HUES6 (cell line): ENCODE measurements around the gene EPN1.

Experiments used
- H3K27ac ChIP-seq: 2 replicates; pipeline ENCODE4 v1.7.0; 2013; ENCODE audit warnings: low read depth, mild to moderate bottlenecking, low read length, inconsistent platforms
- H3K27me3 ChIP-seq: 2 replicates; pipeline ENCODE4 v1.6.1; 2013; ENCODE audit warnings: low read length; ENCODE audit not compliant: control insufficient read depth, insufficient read depth
- H3K36me3 ChIP-seq: 2 replicates; pipeline ENCODE4 v1.6.1; 2013; ENCODE audit warnings: low read length; ENCODE audit not compliant: control insufficient read depth, insufficient read depth
- H3K4me1 ChIP-seq: 2 replicates; pipeline ENCODE4 v1.6.1; 2013; ENCODE audit warnings: low read length; ENCODE audit not compliant: control insufficient read depth, insufficient read depth
- H3K4me3 ChIP-seq: 2 replicates; pipeline ENCODE4 v1.5.1; 2013; ENCODE audit warnings: low read depth, low read length
- H3K9ac ChIP-seq: one replicate; pipeline ENCODE4 v1.6.1; 2013; ENCODE audit warnings: mild to moderate bottlenecking, low read length
- H3K9me3 ChIP-seq: 2 replicates; pipeline ENCODE4 v1.6.1; 2013; ENCODE audit warnings: low read depth, low read length; ENCODE audit not compliant: control insufficient read depth, insufficient read depth

EPN1 gene

GRCh38 chr19:55666343-55667005, 8.6 kb upstream of the EPN1 start:
- Histone ChIP-seq H3K27ac (no peak overlapping the region), H3K27me3 (no peaks in the 10 kb centered on the region), H3K9ac (no peak overlapping the region), H3K4me3 (no peak overlapping the region), H3K9me3 (no peaks in the 10 kb centered on the region), H3K36me3 (peaks cover 90% of the 10 kb centered on the region), H3K4me1 (peaks cover 7% of the 10 kb centered on the region; the same call in 1 of the 2 replicates)

GRCh38 chr19:55667006-55667381, 8.0 kb upstream of the EPN1 start:
- Histone ChIP-seq H3K27me3 (no peaks in the 10 kb centered on the region), H3K27ac (no peak overlapping the region), H3K9ac (no peak overlapping the region), H3K36me3 (peaks cover 85% of the 10 kb centered on the region), H3K9me3 (no peaks in the 10 kb centered on the region), H3K4me3 (no peak overlapping the region), H3K4me1 (peaks cover 7% of the 10 kb centered on the region; the same call in 1 of the 2 replicates)

DNA sequence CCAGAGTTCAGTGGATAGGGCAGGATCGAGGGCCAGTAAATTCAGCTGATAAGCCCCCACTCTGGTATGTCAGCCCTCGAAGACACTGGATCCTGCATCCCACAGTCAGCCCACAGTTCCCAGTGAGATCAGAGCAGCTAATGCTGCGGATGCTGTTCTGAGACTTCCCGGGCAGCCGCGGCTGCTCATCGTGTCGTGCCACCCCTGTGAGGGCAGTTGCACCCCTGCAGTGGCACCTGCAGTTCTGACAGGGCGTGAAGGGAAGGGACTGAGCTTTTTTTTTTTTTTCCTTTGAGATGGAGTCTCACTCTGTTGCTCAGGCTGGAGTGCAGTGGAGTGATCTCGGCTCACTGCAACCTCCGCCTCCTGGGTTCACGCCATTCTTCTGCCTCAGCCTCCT, 7.5 kb upstream of the EPN1 start:
- H3K9me3 ChIP-seq = no peaks in the 10 kb centered on the region
- H3K36me3 ChIP-seq = peaks cover 86% of the 10 kb centered on the region
- no peaks in the 10 kb centered on the region for H3K27me3 ChIP-seq
- no peak overlapping the region for H3K9ac ChIP-seq
- peaks cover 12% of the 10 kb centered on the region; the same call in 1 of the 2 replicates for H3K4me1 ChIP-seq
- H3K4me3 ChIP-seq = no peak overlapping the region
- no peak overlapping the region for H3K27ac ChIP-seq

DNA sequence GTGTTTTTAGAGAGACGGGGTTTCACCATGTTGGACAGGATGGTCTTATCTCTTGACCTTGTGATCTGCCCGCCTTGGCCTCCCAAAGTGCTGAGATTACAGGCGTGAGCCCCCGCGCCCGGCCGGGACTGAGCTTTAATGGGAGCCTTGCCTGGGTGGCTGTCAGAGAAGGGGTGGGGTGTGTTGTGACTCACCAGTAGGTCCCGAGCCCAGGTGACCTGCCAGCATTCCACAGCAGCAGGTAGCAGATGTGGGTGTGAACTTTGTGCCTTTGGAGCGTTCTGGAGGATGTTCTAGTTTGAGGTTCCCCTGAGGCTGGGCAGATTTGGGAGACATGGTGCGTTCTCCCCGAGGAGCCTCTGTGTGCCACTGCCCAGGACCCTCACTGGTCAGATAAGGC, 7.1 kb upstream of the EPN1 start:
- H3K27me3 ChIP-seq = no peaks in the 10 kb centered on the region
- no peak overlapping the region for H3K27ac ChIP-seq
- no peaks in the 10 kb centered on the region for H3K9me3 ChIP-seq
- H3K9ac ChIP-seq = no peak overlapping the region
- H3K4me3 ChIP-seq = no peak overlapping the region
- peaks cover 82% of the 10 kb centered on the region for H3K36me3 ChIP-seq
- H3K4me1 ChIP-seq = peaks cover 12% of the 10 kb centered on the region; the same call in 1 of the 2 replicates

- H3K4me3 ChIP-seq = no peak overlapping the region
- H3K27ac ChIP-seq = no peak overlapping the region
- H3K27me3 ChIP-seq = no peaks in the 10 kb centered on the region
- H3K9ac ChIP-seq = no peak overlapping the region
- peaks cover 18% of the 10 kb centered on the region for H3K4me1 ChIP-seq
- H3K9me3 ChIP-seq = no peaks in the 10 kb centered on the region
- peaks cover 77% of the 10 kb centered on the region for H3K36me3 ChIP-seq
These were observed 6.2 kb upstream of the EPN1 start for GRCh38 chr19:55668603-55669348.

DNA sequence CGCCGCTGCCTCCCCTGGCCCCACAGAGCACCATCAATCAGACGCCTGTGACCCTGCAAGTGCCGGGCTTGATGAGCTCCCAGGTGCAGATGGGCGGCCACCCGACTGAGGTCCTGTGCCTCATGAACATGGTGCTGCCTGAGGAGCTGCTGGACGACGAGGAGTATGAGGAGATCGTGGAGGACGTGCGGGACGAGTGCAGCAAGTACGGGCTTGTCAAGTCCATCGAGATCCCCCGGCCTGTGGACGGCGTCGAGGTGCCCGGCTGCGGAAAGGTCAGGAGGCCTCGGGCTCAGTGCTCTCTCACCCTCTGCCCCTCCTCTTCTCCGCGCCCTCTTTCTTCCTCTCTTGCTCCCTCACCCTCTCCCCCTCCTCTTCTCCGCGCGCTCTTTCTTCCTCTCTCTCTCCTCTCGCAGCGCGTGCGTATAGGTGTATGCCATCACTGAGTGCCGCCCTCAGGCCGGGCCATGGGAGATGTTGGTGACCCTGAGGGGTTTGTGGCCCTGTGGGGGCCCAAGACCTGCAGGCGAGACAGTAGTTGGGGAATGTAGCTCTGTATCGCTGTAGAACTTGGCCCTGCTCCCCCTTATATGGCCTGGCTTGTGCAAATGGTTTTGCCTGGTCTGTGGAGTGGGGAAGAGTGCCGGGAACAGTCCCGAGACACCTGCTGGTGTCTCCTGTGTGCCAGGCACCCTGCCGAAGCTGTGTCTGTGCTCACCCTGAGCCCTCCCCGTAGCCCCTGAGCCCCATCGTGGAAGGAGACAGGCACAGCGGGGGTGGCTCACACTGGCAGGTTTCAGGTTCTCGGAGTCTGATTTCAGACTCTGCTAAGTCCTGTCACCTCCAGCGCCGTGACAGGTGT, 5.4 kb upstream of the EPN1 start:
- H3K9ac ChIP-seq = no peak overlapping the region
- no peaks in the 10 kb centered on the region for H3K27me3 ChIP-seq
- H3K36me3 ChIP-seq = peaks cover 69% of the 10 kb centered on the region
- H3K4me3 ChIP-seq = no peak overlapping the region
- H3K4me1 ChIP-seq = peaks cover 18% of the 10 kb centered on the region
- H3K9me3 ChIP-seq = no peaks in the 10 kb centered on the region
- H3K27ac ChIP-seq = no peak overlapping the region

DNA sequence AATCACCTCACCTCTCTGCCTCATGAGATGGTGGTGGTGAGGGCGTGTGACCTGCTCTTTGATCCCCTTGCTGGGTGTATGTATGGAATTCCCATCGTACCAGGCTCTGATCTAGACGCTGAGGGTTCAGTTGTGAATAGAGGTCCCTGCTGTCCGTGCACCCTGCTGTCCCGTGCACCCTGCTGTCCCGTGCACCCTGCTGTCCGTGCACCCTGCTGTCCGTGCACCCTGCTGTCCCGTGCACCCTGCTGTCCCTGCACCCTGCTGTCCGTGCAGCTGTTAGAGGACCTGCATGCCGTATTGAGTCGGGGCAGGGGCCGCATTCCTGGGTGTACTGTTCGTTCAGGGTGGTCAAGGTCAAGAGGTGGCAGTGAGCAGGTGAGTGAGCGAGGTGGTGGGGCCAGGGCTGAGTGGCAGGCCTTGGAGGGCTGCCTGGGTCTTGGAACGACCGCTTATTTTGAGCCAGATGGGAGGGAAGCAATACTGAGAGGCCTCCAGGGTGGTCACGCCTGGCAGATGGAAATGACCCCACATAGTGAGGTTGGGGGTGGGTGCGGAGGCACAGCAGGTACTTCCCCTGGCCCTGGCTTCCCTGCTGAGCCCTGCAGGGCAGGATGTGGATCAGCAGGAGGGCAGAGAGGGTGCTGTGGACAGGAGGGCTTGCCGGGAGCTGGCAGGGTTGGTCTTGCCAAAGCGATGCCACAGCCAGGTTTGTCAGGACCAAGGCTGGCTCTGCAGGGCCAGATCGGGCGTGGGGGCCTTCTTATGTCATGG, 4.6 kb upstream of the EPN1 start:
- Histone ChIP-seq H3K4me3 (no peak overlapping the region), H3K9me3 (no peaks in the 10 kb centered on the region), H3K4me1 (peaks cover 18% of the 10 kb centered on the region), H3K27me3 (no peaks in the 10 kb centered on the region), H3K9ac (no peak overlapping the region), H3K36me3 (peaks cover 62% of the 10 kb centered on the region), H3K27ac (no peak overlapping the region)

- Histone ChIP-seq H3K27me3 (no peaks in the 10 kb centered on the region), H3K9ac (no peak overlapping the region), H3K27ac (no peak overlapping the region), H3K4me3 (no peak overlapping the region), H3K36me3 (peaks cover 57% of the 10 kb centered on the region), H3K9me3 (no peaks in the 10 kb centered on the region), H3K4me1 (peaks cover 20% of the 10 kb centered on the region)
These were observed 4.0 kb upstream of the EPN1 start for GRCh38 chr19:55671054-55671378.

- Histone ChIP-seq H3K4me1 (peaks cover 33% of the 10 kb centered on the region), H3K36me3 (peaks cover 46% of the 10 kb centered on the region), H3K9ac (no peak overlapping the region), H3K27me3 (no peaks in the 10 kb centered on the region), H3K27ac (no peak overlapping the region), H3K9me3 (no peaks in the 10 kb centered on the region), H3K4me3 (no peak overlapping the region)
These were observed 2.6 kb upstream of the EPN1 start for GRCh38 chr19:55672418-55672817.

DNA sequence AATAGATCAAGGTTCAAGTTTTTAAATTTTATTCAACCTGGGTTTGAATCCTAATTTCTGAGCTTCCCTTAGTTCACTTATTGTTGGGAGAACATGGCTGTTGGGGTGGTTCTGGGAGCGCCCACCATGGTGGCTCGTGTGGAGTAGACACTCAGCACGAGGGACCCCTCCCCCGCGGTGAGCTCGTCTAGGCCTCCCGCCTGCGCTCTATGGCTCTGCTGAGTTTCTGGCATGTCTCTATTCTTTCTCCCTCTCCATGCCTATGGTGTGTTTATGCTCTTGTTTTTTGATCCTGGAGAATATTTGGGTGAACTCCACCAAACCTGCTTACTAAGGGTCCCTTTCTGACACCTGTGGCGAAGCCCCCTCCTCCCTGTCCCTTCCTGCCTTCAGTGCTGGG, 1.6 kb upstream of the EPN1 start:
- Histone ChIP-seq H3K4me1 (peaks cover 33% of the 10 kb centered on the region), H3K9me3 (no peaks in the 10 kb centered on the region), H3K36me3 (peaks cover 44% of the 10 kb centered on the region), H3K27me3 (no peaks in the 10 kb centered on the region), H3K9ac (peak overlapping the region; percentile 14), H3K27ac (peak overlapping the region; percentile 39; the same call in 1 of the 2 replicates), H3K4me3 (peak overlapping the region; percentile 21; the same call in 1 of the 2 replicates)
